B cell (primary cell): ENCODE data around the gene CDKN3. TPM values are rescaled to one million over a fixed set of nuclear protein-coding genes. Genes with fewer than 3 reads are reported as not detected.
"Not testable (repeated sequence)": the region's sequence is repeated elsewhere in the genome, so short reads cannot be mapped to it uniquely, and the experiment has no call there.

Experiments
- ATAC-seq: fragments of 200-7000 bp; cut with Tn5 transposase; one replicate; pipeline ENCODE4 v1.10.0; 2021; ENCODE audit warnings: low read depth, mild to moderate bottlenecking, moderate number of reproducible peaks, moderate library complexity
- CTCF ChIA-PET: fragments of 350-600 bp; sonication (Branson Sonifier 250); formaldehyde crosslinking; loops from one replicate; lab custom pipeline; 2021; ENCODE audit warnings: antibody characterized with exemption, inconsistent platforms; lab: Charles Lee
- POLR2A ChIA-PET: fragments of 350-600 bp; sonication (Branson Sonifier 250); formaldehyde crosslinking; loops from one replicate; lab custom pipeline; 2021; ENCODE audit warnings: antibody characterized with exemption; lab: Charles Lee
- DNase-seq: peaks from one replicate; pipeline ENCODE4 v3.0.0; 2013
- H2AFZ ChIP-seq: 2 replicates; pipeline ENCODE4 v1.6.1; 2012; ENCODE audit warnings: mild to moderate bottlenecking, low read depth, low read length; ENCODE audit not compliant: insufficient read depth, poor library complexity, severe bottlenecking
- H3K27ac ChIP-seq, 2 donors: 1 replicate in 1 of 2; 2 replicates in 1 of 2; pipeline ENCODE4 v1.5.1; 2012 to 2013; ENCODE audit warnings: low read length in 2 of 2, mild to moderate bottlenecking in 2 of 2, moderate library complexity in 1 of 2
- H3K27me3 ChIP-seq, 4 experiments: fragments of 200-600 bp in 1 of 4; sonication (generic) in 1 of 4; replicated peaks in 1 of 4; 1 replicate in 2 of 4; 2 replicates in 2 of 4; pipeline versions ENCODE4 v1.6.1 to v1.7.0; 2013 to 2016; ENCODE audit warnings: low read length in 3 of 4, mild to moderate bottlenecking in 2 of 4, mixed read lengths in 1 of 4, moderate library complexity in 1 of 4; ENCODE audit not compliant: insufficient read depth in 4 of 4, control insufficient read depth in 3 of 4; ENCODE audit errors: control extremely low read depth in 1 of 4
- H3K36me3 ChIP-seq, 2 experiments: replicated peaks in 1 of 2; 1 replicate in 1 of 2; 2 replicates in 1 of 2; pipeline versions ENCODE4 v1.6.1 to v1.7.1; 2013; ENCODE audit warnings: low read length in 1 of 2; ENCODE audit not compliant: insufficient read depth in 2 of 2, control insufficient read depth in 1 of 2; ENCODE audit errors: control extremely low read depth in 1 of 2, extremely low read depth in 1 of 2
- H3K4me1 ChIP-seq, 2 donors: fragments of 200-600 bp in 1 of 2; sonication (generic) in 1 of 2; 1 replicate in 1 of 2; 2 replicates in 1 of 2; pipeline versions ENCODE4 v1.5.1 to v1.6.1; 2013 to 2017; ENCODE audit warnings: low read length in 2 of 2; ENCODE audit not compliant: control insufficient read depth in 2 of 2, insufficient read depth in 2 of 2
- H3K4me2 ChIP-seq: replicated peaks from 2 replicates; pipeline ENCODE3; 2012; ENCODE audit warnings: mild to moderate bottlenecking, low read depth, low read length; ENCODE audit not compliant: poor library complexity, severe bottlenecking
- H3K4me3 ChIP-seq, 5 experiments: fragments of 200-600 bp in 1 of 5; sonication (generic) in 1 of 5; 1 replicate in 3 of 5; 2 replicates in 2 of 5; pipeline versions ENCODE4 v1.5.1 to v1.7.0; 2011 to 2016; ENCODE audit warnings: low read length in 4 of 5, mild to moderate bottlenecking in 4 of 5, low read depth in 2 of 5, control low read depth in 1 of 5, moderate library complexity in 1 of 5; ENCODE audit not compliant: insufficient read depth in 1 of 5; ENCODE audit errors: control extremely low read depth in 1 of 5, extremely low read depth in 1 of 5
- H3K79me2 ChIP-seq: fragments of 200-600 bp; sonication (generic); one replicate; pipeline ENCODE4 v1.6.0; 2016; ENCODE audit warnings: low read length; ENCODE audit not compliant: control insufficient read depth, insufficient read depth
- H3K9ac ChIP-seq: fragments of 200-600 bp; sonication (generic); 2 replicates; pipeline ENCODE4 v1.6.1; 2017; ENCODE audit warnings: mild to moderate bottlenecking, low read length, moderate library complexity
- H3K9me3 ChIP-seq, 3 donors: one replicate each; pipeline versions ENCODE4 v1.6.1 to v1.7.1; 2013; ENCODE audit warnings: low read length in 2 of 3; ENCODE audit not compliant: control insufficient read depth in 2 of 3, insufficient read depth in 1 of 3; ENCODE audit errors: control extremely low read depth in 1 of 3
- H4K20me1 ChIP-seq: 2 replicates; pipeline ENCODE4 v1.6.0; 2012; ENCODE audit warnings: mild to moderate bottlenecking, low read length; ENCODE audit not compliant: insufficient read depth, control insufficient read depth, poor library complexity, severe bottlenecking
- H3K27ac Mint-ChIP-seq: one replicate; pipeline ENCODE4 v1.8.0; 2021; ENCODE audit warnings: mixed read lengths
- H3K27me3 Mint-ChIP-seq: one replicate; pipeline ENCODE4 v1.8.0; 2021; ENCODE audit warnings: mixed read lengths
- H3K4me1 Mint-ChIP-seq: one replicate; pipeline ENCODE4 v1.8.0; 2021; ENCODE audit warnings: mixed read lengths
- H3K4me3 Mint-ChIP-seq: one replicate; pipeline ENCODE4 v1.8.0; 2021; ENCODE audit warnings: mixed read lengths
- H3K9me3 Mint-ChIP-seq: one replicate; pipeline ENCODE4 v1.8.0; 2022; ENCODE audit warnings: mixed read lengths; ENCODE audit not compliant: insufficient read depth
- CTCF ChIP-seq: fragments of 200-600 bp; IDR thresholded peaks from one replicate; pipeline ENCODE4 v1.8.0; 2022; ENCODE audit warnings: antibody characterized with exemption, mild to moderate bottlenecking
- EZH2 ChIP-seq: IDR thresholded peaks from 2 replicates; pipeline ENCODE4 v1.6.1; 2012; ENCODE audit warnings: borderline replicate concordance, low read depth, mild to moderate bottlenecking, moderate library complexity, low read length; ENCODE audit not compliant: insufficient read depth, poor library complexity, severe bottlenecking
- WGBS: methylation state at CpG from one replicate; pipeline ENCODE4 v1.1.5; 2013; ENCODE audit warnings: missing lambda C conversion rate; ENCODE audit not compliant: insufficient coverage; 5-methylcytosine and 5-hydroxymethylcytosine counted together
- intact Hi-C: fragments of 100-400 bp; cut with micrococcal nuclease; formaldehyde crosslinking; loops from one replicate; pipeline ENCODE4 v1.10.0; 2022
- polyA plus RNA-seq: library from polyadenylated mRNA; depleted of rRNA; stranded (reverse); fragments of >200 nt; gene quantifications from 2 replicates; pipeline ENCODE4 v1.2.3, GENCODE V29; 2012
- total RNA-seq, 2 donors: library from RNA; stranded (reverse); fragments of 120-200 nt in 1 of 2; gene quantifications; 1 replicate in 1 of 2; 2 replicates in 1 of 2; pipeline versions ENCODE4 v1.2.3 to v1.2.4, GENCODE V29; 2013 to 2022

The CDKN3 gene
- total and polyA plus RNA-seq, 2 donors (not counting 1 experiment from before 2014, with no cell fraction given), result 0.42 to 1.0 TPM

GRCh38 chr14:54440873-54441868 is 44.4 kb downstream of the CDKN3 start, which contains the start of gene CNIH1:
Gene CNIH1 (minus strand): TSS chr14:54441374. CDS start chr14:54441327, 47 bp downstream.
- under 1% methylated on average over 87 of the region's 100 CpGs for WGBS
- Histone ChIP-seq H3K9me3 (no peaks in the 10 kb centered on the region), H3K79me2 (peaks cover 46% of the 10 kb centered on the region), H3K4me1 (peaks cover 26 to 27% of the 10 kb centered on the region in 2 donors), H3K27me3 (peaks cover 0 to under 1% (median 0%) of the 10 kb centered on the region in 4 experiments), H2AFZ (peak within 1 kb of the TSS; percentile 94), H3K36me3 (peaks cover 0 to 2% of the 10 kb centered on the region in 2 experiments), H3K27ac (peak within 1 kb of the TSS; percentile 74 to 82), H3K4me3 (peak within 1 kb of the TSS; percentile 51 to 73 (median 62)), H3K9ac (peak within 1 kb of the TSS; percentile 70), H4K20me1 (peaks cover 14% of the 10 kb centered on the region), H3K4me2 (peak within 1 kb of the TSS; percentile 79)
- Mint-ChIP-seq H3K4me3 (peak within 1 kb of the TSS; percentile 90), H3K9me3 (no peaks in the 10 kb centered on the region), H3K27ac (peak within 1 kb of the TSS; percentile 90), H3K4me1 (peaks cover 46% of the 10 kb centered on the region), H3K27me3 (peaks cover 3% of the 10 kb centered on the region)
- peak; percentile 96 for TF ChIP-seq CTCF
- no peak for TF ChIP-seq EZH2
- peak; percentile 96 for DNase-seq
- ATAC-seq, result peak; percentile 93
- POLR2A ChIA-PET, result interaction anchor here (0.5 to 1.2 kb wide), 2 partner anchors 48 to 68 kb away, joined by 3 to 7 read pairs; no protein-coding TSS in a partner anchor
- intact Hi-C loops, result loop anchor here (1.0 to 5.0 kb wide), 9 partner anchors 42 to 1288 kb away; partner anchors contain the start of genes CGRRF1, DDHD1, FBXO34 and MAPK1IP1L
- CTCF ChIA-PET, result interaction anchor here (0.8 to 1.2 kb wide), 6 partner anchors 9 to 68 kb away, joined by 3 to 5 read pairs (median 3); partner anchors contain the start of genes CDKN3 and CGRRF1

- CTCF ChIA-PET, result not testable (repeated sequence)
Observed at GRCh38 chr14:54442961-54443360, 46.2 kb downstream of the CDKN3 start.

More at GRCh38 chr14:54442961-54443360, 46.2 kb downstream of the CDKN3 start:
- H3K9ac ChIP-seq, H3K4me3 ChIP-seq, H3K27ac ChIP-seq, POLR2A ChIA-PET, H3K4me3 Mint-ChIP-seq, H3K27me3 ChIP-seq, H3K27ac Mint-ChIP-seq, H3K9me3 ChIP-seq, H4K20me1 ChIP-seq, DNase-seq, H3K9me3 Mint-ChIP-seq, ATAC-seq, H3K4me2 ChIP-seq, H3K27me3 Mint-ChIP-seq, H3K36me3 ChIP-seq, H2AFZ ChIP-seq: not testable (repeated sequence)
- intact Hi-C loops, result loop anchor here (5.0 kb wide), 2 partner anchors 609 to 829 kb away; partner anchors contain the start of genes FBXO34 and MAPK1IP1L
- Histone ChIP-seq H3K79me2 (peaks cover 28% of the 10 kb centered on the region), H3K4me1 (peaks cover 13 to 17% of the 10 kb centered on the region in 2 donors)
- WGBS, result 99% methylated on average over 16 of the region's 23 CpGs
- H3K4me1 Mint-ChIP-seq, result peaks cover 32% of the 10 kb centered on the region
